ENCODE measurements around the gene UGCG.

DNA sequence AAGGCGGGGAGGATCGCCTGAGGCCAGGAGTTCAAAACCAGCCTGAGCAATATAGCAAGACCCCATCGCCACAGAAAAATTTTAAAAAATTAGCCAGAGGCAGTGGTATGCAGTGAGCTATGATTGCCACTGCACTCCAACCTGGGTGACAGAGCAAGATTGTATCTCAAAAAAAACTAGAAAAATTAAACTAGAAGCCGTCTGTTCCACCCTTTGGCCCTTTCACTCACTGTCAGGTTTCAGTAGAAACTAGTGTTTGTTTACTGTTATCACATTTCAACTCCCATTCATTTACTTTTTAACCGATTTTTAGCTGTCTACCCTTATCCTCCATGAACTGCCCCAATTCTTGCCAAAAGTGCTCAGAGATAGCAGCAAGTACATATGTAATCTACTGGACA is 8.3 kb downstream of the UGCG start:
- TF ChIP-seq EP300 (IDR thresholded peaks at IDR 0.05; ENCODE audit: borderline replicate concordance) (no peak), YY1 (IDR thresholded peaks at IDR 0.05; ENCODE audit: low read depth) (no peak), CREB1 (IDR thresholded peaks at IDR 0.05; ENCODE audit: low read depth) (no peak), TAF1 (IDR thresholded peaks at IDR 0.05; ENCODE audit: low read depth) (no peak), ZBTB7A (IDR thresholded peaks at IDR 0.05; ENCODE audit: low read depth) (no peak), NFIC (IDR thresholded peaks at IDR 0.05) (no peak), RAD21 (IDR thresholded peaks at IDR 0.05; ENCODE audit: low read depth) (no peak), FOXM1 (IDR thresholded peaks at IDR 0.05; ENCODE audit: borderline replicate concordance, low read depth) (no peak)
- TF ChIP-seq, protein P1, sequence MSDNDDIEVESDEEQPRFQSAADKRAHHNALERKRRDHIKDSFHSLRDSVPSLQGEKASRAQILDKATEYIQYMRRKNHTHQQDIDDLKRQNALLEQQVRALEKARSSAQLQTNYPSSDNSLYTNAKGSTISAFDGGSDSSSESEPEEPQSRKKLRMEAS (IDR thresholded peaks at IDR 0.05), result no peak
- TF ChIP-seq, protein P2, sequence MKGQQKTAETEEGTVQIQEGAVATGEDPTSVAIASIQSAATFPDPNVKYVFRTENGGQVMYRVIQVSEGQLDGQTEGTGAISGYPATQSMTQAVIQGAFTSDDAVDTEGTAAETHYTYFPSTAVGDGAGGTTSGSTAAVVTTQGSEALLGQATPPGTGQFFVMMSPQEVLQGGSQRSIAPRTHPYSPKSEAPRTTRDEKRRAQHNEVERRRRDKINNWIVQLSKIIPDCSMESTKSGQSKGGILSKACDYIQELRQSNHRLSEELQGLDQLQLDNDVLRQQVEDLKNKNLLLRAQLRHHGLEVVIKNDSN (IDR thresholded peaks at IDR 0.05), result no peak
